ENCODE data around the gene ZNF579. TPM values are rescaled to one million over a fixed set of nuclear protein-coding genes. Genes with fewer than 3 reads are reported as not detected.

The ZNF579 gene
- total RNA-seq, 1 experiment from 2014 or later = 12.6 TPM

DNA sequence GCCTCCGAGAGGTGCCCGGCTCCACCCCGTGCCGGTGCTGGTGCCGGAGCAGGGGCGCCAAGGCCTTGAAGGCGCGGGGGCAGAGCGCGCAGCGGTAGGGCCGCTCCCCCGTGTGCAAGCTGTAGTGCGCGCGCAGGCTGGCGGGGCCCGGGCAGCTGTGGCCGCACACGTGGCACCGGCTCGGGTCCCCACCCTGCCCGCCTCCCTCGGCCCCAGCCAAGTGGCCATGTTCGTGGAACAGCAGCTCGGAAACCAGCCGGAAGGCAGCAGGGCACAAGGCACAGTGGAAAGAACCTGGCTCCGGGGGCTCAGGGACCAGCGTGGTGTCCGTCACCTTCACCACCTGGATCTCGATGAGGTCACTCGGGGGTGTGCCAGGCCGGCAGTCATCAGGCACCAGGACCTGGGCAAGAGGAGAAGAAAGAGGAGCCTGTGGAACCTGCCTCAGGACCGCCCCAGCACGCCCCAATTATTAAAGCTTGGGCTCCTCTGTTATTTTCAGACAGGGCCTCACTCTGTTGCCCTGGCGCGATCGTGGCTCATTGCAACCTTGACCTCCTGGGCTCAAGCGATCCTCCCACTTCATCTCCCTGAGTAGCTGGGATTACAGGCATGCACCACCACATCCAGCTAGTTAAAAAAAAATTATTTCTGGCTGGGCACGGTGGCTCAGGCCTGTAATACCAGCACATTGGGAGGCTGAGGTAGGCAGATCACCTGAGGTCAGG is 41.8 kb upstream of the ZNF579 start:
- BruUV-seq (replicated peaks) = no TSS peak
- no peaks in the 10 kb centered on the region for H3K9me3 Mint-ChIP-seq (ENCODE audit: unreplicated experiment)
- H3K27me3 Mint-ChIP-seq (ENCODE audit: insufficient read depth, unreplicated experiment) = no peaks in the 10 kb centered on the region
- no peak overlapping the region for H3K4me3 Mint-ChIP-seq (ENCODE audit: unreplicated experiment)
- CTCF ChIA-PET = interaction anchor here (0.7 to 1.8 kb wide), 3 partner anchors 10 to 205 kb away, joined by 3 to 6 read pairs (median 4); partner anchors contain the start of gene ZNF865
- peaks cover 10% of the 10 kb centered on the region for H3K4me1 Mint-ChIP-seq (ENCODE audit: insufficient read depth, unreplicated experiment)
- peaks cover 24% of the 10 kb centered on the region for H3K36me3 Mint-ChIP-seq (ENCODE audit: insufficient read depth, unreplicated experiment)
- no peak for DNase-seq (ENCODE audit: unreplicated experiment)
- TF ChIP-seq, protein P1, sequence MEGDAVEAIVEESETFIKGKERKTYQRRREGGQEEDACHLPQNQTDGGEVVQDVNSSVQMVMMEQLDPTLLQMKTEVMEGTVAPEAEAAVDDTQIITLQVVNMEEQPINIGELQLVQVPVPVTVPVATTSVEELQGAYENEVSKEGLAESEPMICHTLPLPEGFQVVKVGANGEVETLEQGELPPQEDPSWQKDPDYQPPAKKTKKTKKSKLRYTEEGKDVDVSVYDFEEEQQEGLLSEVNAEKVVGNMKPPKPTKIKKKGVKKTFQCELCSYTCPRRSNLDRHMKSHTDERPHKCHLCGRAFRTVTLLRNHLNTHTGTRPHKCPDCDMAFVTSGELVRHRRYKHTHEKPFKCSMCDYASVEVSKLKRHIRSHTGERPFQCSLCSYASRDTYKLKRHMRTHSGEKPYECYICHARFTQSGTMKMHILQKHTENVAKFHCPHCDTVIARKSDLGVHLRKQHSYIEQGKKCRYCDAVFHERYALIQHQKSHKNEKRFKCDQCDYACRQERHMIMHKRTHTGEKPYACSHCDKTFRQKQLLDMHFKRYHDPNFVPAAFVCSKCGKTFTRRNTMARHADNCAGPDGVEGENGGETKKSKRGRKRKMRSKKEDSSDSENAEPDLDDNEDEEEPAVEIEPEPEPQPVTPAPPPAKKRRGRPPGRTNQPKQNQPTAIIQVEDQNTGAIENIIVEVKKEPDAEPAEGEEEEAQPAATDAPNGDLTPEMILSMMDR (IDR thresholded peaks at IDR 0.05; ENCODE audit: unreplicated experiment) = no peak
- no peak overlapping the region for H3K27ac Mint-ChIP-seq (ENCODE audit: low read depth, unreplicated experiment)
- intact Hi-C loops (cut with micrococcal nuclease) = no loop called here
- POLR2A ChIA-PET = interaction anchor here (1.2 to 3.2 kb wide), 3 partner anchors 15 to 145 kb away, joined by 5 to 15 read pairs (median 7); partner anchors contain the start of gene ZNF865

DNA sequence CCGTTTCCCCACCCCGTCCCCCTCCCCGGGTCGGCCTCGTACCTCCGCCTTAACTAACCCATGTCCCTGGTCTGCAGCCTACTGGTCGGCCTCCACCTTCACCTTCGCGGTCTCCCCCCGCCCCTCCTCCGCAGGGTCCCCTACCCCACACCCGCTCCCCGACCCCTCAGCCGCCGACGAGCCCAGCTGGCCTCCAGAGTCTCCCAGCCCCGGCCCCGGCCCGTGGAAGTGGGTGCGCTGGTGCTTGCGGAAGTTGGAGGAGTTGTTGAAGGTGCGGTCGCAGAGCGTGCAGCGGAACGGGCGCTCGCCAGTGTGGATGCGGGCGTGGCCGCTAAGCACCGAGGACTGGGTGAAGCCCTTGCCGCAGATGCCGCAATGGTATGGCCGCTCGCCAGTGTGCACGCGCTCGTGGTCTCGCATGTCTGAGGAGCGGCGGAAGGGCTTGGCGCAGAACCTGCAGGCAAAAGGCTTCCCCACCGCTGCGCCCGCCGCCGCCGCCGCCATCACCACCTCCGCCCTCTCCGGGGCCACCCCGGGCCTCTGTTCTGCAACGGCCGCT is 41.1 kb upstream of the ZNF579 start:
- no peak overlapping the region for H3K4me3 Mint-ChIP-seq (ENCODE audit: unreplicated experiment)
- no peaks in the 10 kb centered on the region for H3K27me3 Mint-ChIP-seq (ENCODE audit: insufficient read depth, unreplicated experiment)
- ChIA-PET POLR2A (no interaction called here), CTCF (interaction anchor here (1.3 to 1.8 kb wide), 2 partner anchors 15 to 16 kb away, joined by 3 to 6 read pairs; partner anchors contain the start of gene ZNF865)
- no peaks in the 10 kb centered on the region for H3K9me3 Mint-ChIP-seq (ENCODE audit: unreplicated experiment)
- BruUV-seq (replicated peaks) = no TSS peak
- intact Hi-C loops (cut with micrococcal nuclease) = no loop called here
- peaks cover 10% of the 10 kb centered on the region for H3K4me1 Mint-ChIP-seq (ENCODE audit: insufficient read depth, unreplicated experiment)
- no peak for DNase-seq (ENCODE audit: unreplicated experiment)
- TF ChIP-seq, protein P1 (IDR thresholded peaks at IDR 0.05; ENCODE audit: unreplicated experiment) = no peak
- peaks cover 28% of the 10 kb centered on the region for H3K36me3 Mint-ChIP-seq (ENCODE audit: insufficient read depth, unreplicated experiment)
- no peak overlapping the region for H3K27ac Mint-ChIP-seq (ENCODE audit: low read depth, unreplicated experiment)

DNA sequence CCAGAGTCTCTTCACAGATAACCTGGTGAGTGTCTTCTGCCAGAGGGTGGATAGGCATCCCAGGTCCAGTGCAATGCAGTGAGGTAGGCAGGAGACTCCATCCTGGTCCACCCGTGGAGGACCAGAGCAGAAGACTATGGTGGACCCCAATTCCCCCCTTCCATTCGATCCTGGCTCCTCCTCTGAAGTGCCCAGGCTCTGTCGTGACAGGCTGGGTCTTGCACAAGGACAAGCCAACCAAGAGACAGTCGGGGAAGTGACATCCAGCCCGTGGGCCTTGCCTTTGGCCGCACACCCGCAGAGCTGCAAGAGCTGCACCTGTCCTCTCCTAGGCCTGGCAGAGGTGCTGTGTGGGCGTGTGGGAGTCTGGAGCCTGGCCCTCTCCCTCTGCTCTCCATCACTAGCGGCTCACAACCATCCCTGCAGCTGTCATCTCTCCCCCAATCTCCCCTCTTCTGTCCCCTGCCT is 40.6 kb upstream of the ZNF579 start:
- TF ChIP-seq, protein P1 (IDR thresholded peaks at IDR 0.05; ENCODE audit: unreplicated experiment) = no peak
- ChIA-PET CTCF (interaction anchor here (0.8 to 1.3 kb wide), 2 partner anchors 15 to 533 kb away, joined by 3 read pairs; no protein-coding TSS in a partner anchor), POLR2A (interaction anchor here (1.0 to 2.5 kb wide), 3 partner anchors 15 to 40 kb away, joined by 3 to 13 read pairs (median 3); partner anchors contain the start of genes FIZ1 and ZNF579)
- DNase-seq (ENCODE audit: unreplicated experiment) = no peak
- no peak overlapping the region for H3K4me3 Mint-ChIP-seq (ENCODE audit: unreplicated experiment)
- intact Hi-C loops (cut with micrococcal nuclease) = no loop called here
- H3K36me3 Mint-ChIP-seq (ENCODE audit: insufficient read depth, unreplicated experiment) = peaks cover 28% of the 10 kb centered on the region
- H3K9me3 Mint-ChIP-seq (ENCODE audit: unreplicated experiment) = no peaks in the 10 kb centered on the region
- H3K27me3 Mint-ChIP-seq (ENCODE audit: insufficient read depth, unreplicated experiment) = no peaks in the 10 kb centered on the region
- no TSS peak for BruUV-seq (replicated peaks)
- no peak overlapping the region for H3K27ac Mint-ChIP-seq (ENCODE audit: low read depth, unreplicated experiment)
- peaks cover 10% of the 10 kb centered on the region for H3K4me1 Mint-ChIP-seq (ENCODE audit: insufficient read depth, unreplicated experiment)
